ENCODE results near the gene DPPA3. TPM values are rescaled to one million over a fixed set of nuclear protein-coding genes. Genes with fewer than 3 reads are reported as not detected.
"Not testable (repeated sequence)": the region's sequence is repeated elsewhere in the genome, so short reads cannot be mapped to it uniquely, and the experiment has no call there.

The DPPA3 gene
- not detected in 2 replicates for total RNA-seq (2014; rRNA removed; shearing (Covaris generic))

DNA sequence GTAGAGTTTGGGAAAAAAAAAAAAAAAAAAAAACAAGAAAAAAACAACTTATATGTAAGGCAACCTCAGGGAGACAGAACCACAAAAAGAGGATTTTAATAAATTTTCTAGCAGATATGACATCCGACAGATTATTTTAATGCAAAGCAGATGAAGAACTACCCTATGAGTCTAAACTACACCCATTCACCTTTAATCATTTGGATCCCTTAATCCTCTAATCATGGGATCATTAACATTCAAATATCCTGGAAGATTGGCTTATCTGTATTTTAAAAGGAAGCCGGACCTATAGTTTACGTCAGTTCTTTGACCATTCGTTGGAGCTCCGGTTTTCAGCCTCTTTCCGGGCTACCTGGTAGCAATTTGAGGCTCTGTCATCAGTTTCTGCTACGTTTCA lies at the start of gene DPPA3:
DPPA3 (plus strand) TSS at position 301 of the 400 bp plus-strand sequence. CDS start 138 bp downstream, outside the sequence.
- Histone ChIP-seq H3K4me3 (no peak within 1 kb of the TSS), H3K36me3 (no peaks in the 10 kb centered on the region), H3K9me3 (replicated peaks) (no peaks in the 10 kb centered on the region), H3K4me1 (replicated peaks) (no peaks in the 10 kb centered on the region), H3K27ac (no peak within 1 kb of the TSS), H3K27me3 (replicated peaks) (no peaks in the 10 kb centered on the region)
- no peak for DNase-seq (ENCODE audit: low read depth in 1 of 2, low spot score in 2 of 2)

- H3K4me3 ChIP-seq = no peak overlapping the region
- no peak overlapping the region for H3K27ac ChIP-seq
- H3K9me3 ChIP-seq (replicated peaks) = no peaks in the 10 kb centered on the region
- no peaks in the 10 kb centered on the region for H3K4me1 ChIP-seq (replicated peaks)
- no peak for DNase-seq (ENCODE audit: low read depth in 1 of 2, low spot score in 2 of 2)
- no peaks in the 10 kb centered on the region for H3K36me3 ChIP-seq
- H3K27me3 ChIP-seq (replicated peaks) = no peaks in the 10 kb centered on the region
Observed at GRCh38 chr12:7661741-7662140, 49.5 kb upstream of the DPPA3 start.

- H3K9me3 ChIP-seq (replicated peaks) = no peaks in the 10 kb centered on the region
- H3K4me3 ChIP-seq = no peak overlapping the region
- no peak overlapping the region for H3K27ac ChIP-seq
- H3K36me3 ChIP-seq = no peaks in the 10 kb centered on the region
- DNase-seq (ENCODE audit: low read depth in 1 of 2, low spot score in 2 of 2) = no peak
- H3K27me3 ChIP-seq (replicated peaks) = no peaks in the 10 kb centered on the region
- H3K4me1 ChIP-seq (replicated peaks) = no peaks in the 10 kb centered on the region
Observed at GRCh38 chr12:7666595-7666994, 44.6 kb upstream of the DPPA3 start.

- no peak overlapping the region for H3K27ac ChIP-seq
- no peaks in the 10 kb centered on the region for H3K9me3 ChIP-seq (replicated peaks)
- H3K4me3 ChIP-seq = no peak overlapping the region
- no peak for DNase-seq (ENCODE audit: low read depth in 1 of 2, low spot score in 2 of 2)
- H3K4me1 ChIP-seq (replicated peaks) = no peaks in the 10 kb centered on the region
- H3K27me3 ChIP-seq (replicated peaks) = no peaks in the 10 kb centered on the region
- no peaks in the 10 kb centered on the region for H3K36me3 ChIP-seq
Observed at GRCh38 chr12:7667125-7667524, 44.1 kb upstream of the DPPA3 start.

DNA sequence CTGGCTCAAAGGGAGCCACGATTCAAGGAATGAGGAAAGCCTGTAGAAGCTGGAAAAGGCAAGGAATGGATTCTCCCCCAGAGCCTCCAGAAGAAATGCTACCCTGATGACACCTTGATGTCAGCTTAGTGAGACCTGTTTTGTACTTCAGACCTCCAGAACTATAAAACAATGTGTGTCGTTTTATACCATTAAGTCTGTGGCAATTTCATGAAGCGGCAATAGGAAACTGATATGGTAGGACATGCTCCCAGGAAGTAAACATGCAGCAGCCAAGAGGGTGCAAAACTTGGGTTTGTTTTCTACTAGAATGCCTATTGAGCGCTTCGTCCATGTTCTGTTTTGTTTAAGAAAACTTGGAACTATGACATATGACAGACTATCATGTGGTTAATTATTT lies 43.1 kb upstream of the DPPA3 start:
- no peak for DNase-seq (ENCODE audit: low read depth in 1 of 2, low spot score in 2 of 2)
- Histone ChIP-seq H3K27me3 (replicated peaks) (no peaks in the 10 kb centered on the region), H3K4me3 (no peak overlapping the region), H3K36me3 (no peaks in the 10 kb centered on the region), H3K9me3 (replicated peaks) (no peaks in the 10 kb centered on the region), H3K27ac (no peak overlapping the region), H3K4me1 (replicated peaks) (no peaks in the 10 kb centered on the region)

DNA sequence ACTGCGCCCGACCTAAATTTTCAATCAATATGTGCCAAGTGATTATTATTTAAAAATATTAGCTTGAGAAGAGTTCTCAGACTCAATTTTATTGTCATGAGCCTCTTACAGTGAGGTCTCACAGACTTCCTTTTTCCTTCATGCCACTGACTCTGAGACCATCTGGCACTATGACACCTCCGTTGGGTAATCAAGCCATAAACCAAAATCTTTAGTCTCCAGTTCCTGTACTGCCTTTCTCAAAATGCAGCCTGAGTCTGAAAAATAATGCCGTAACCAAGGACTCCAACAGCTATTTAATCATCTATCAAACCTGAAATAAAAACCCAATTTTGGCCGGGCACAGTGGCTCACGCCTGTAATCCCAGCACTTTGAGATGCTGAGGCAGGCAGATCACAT lies 35.8 kb upstream of the DPPA3 start:
- not testable (repeated sequence) for H3K36me3 ChIP-seq; H3K27ac ChIP-seq; DNase-seq (ENCODE audit: low read depth in 1 of 2, low spot score in 2 of 2); H3K4me3 ChIP-seq; H3K9me3 ChIP-seq (replicated peaks); H3K4me1 ChIP-seq (replicated peaks); H3K27me3 ChIP-seq (replicated peaks)

GRCh38 chr12:7677432-7677888 lies 33.8 kb upstream of the DPPA3 start:
- H3K4me1 ChIP-seq (replicated peaks); H3K36me3 ChIP-seq; H3K27ac ChIP-seq; H3K27me3 ChIP-seq (replicated peaks); H3K9me3 ChIP-seq (replicated peaks); H3K4me3 ChIP-seq: not testable (repeated sequence)
- peak in 1 of 2 experiments; percentile 15 for DNase-seq (ENCODE audit: low read depth in 1 of 2, low spot score in 2 of 2)

- H3K9me3 ChIP-seq (replicated peaks) = no peaks in the 10 kb centered on the region
- H3K27me3 ChIP-seq (replicated peaks) = no peaks in the 10 kb centered on the region
- DNase-seq (ENCODE audit: low read depth in 1 of 2, low spot score in 2 of 2) = no peak
- no peak overlapping the region for H3K27ac ChIP-seq
- H3K4me3 ChIP-seq = no peak overlapping the region
- no peaks in the 10 kb centered on the region for H3K4me1 ChIP-seq (replicated peaks)
- no peaks in the 10 kb centered on the region for H3K36me3 ChIP-seq
Observed at GRCh38 chr12:7678744-7679143, 32.5 kb upstream of the DPPA3 start.

- Histone ChIP-seq H3K9me3 (replicated peaks) (no peaks in the 10 kb centered on the region), H3K27ac (no peak overlapping the region), H3K4me3 (no peak overlapping the region), H3K36me3 (no peaks in the 10 kb centered on the region), H3K27me3 (replicated peaks) (no peaks in the 10 kb centered on the region), H3K4me1 (replicated peaks) (no peaks in the 10 kb centered on the region)
- no peak for DNase-seq (ENCODE audit: low read depth in 1 of 2, low spot score in 2 of 2)
Observed at GRCh38 chr12:7679251-7680045, 31.8 kb upstream of the DPPA3 start.

DNA sequence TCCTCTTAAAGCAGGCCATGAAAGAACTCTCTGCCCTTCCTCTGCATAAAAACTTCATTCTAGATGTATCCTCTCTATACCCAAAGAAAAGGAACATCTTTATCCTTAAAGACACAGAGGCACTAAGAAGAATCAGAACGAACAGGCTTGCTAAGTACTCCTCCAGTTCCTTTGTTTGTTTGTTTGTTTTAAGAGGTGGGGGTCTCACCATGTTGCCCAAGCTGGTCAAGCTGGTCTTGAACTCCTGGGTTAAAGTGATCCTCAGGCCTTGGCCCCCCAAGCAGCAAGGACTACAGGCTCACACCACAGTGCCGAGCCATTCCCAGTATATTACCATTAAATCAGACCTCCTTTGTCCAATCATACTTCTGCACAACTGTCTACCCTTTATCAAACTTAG lies 29.7 kb upstream of the DPPA3 start:
- H3K27ac ChIP-seq = no peak overlapping the region
- no peaks in the 10 kb centered on the region for H3K36me3 ChIP-seq
- H3K9me3 ChIP-seq (replicated peaks) = no peaks in the 10 kb centered on the region
- H3K4me1 ChIP-seq (replicated peaks) = no peaks in the 10 kb centered on the region
- no peak overlapping the region for H3K4me3 ChIP-seq
- no peak for DNase-seq (ENCODE audit: low read depth in 1 of 2, low spot score in 2 of 2)
- H3K27me3 ChIP-seq (replicated peaks) = no peaks in the 10 kb centered on the region

GRCh38 chr12:7693793-7694192 lies 17.4 kb upstream of the DPPA3 start:
- H3K9me3 ChIP-seq (replicated peaks) = no peaks in the 10 kb centered on the region
- no peak overlapping the region for H3K4me3 ChIP-seq
- H3K27ac ChIP-seq = no peak overlapping the region
- no peak for DNase-seq (ENCODE audit: low read depth in 1 of 2, low spot score in 2 of 2)
- no peaks in the 10 kb centered on the region for H3K36me3 ChIP-seq
- H3K27me3 ChIP-seq (replicated peaks) = no peaks in the 10 kb centered on the region
- H3K4me1 ChIP-seq (replicated peaks) = no peaks in the 10 kb centered on the region

GRCh38 chr12:7694556-7695236 lies 16.5 kb upstream of the DPPA3 start:
- no peak overlapping the region for H3K4me3 ChIP-seq
- no peaks in the 10 kb centered on the region for H3K27me3 ChIP-seq (replicated peaks)
- H3K4me1 ChIP-seq (replicated peaks) = no peaks in the 10 kb centered on the region

DNA sequence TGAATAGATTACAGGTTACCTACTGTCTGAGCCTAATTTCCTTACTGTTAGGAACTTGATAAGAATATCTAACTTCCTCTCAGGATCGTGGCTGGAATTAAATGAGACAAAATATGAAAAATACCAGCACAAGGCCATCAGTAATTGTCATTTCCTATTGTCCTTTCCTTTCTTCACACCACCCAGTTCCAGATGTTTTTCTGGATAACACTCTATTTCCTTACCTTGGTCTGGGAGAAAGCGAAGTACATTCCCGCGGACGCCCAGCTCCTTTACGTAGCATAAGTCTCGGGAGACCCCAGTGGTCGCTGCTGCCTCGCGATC lies 16.0 kb upstream of the DPPA3 start:
- H3K9me3 ChIP-seq (replicated peaks) = no peaks in the 10 kb centered on the region
- DNase-seq (ENCODE audit: low read depth in 1 of 2, low spot score in 2 of 2) = no peak
- no peak overlapping the region for H3K27ac ChIP-seq
- H3K36me3 ChIP-seq = no peaks in the 10 kb centered on the region
- H3K4me1 ChIP-seq (replicated peaks) = no peaks in the 10 kb centered on the region
- no peaks in the 10 kb centered on the region for H3K27me3 ChIP-seq (replicated peaks)
- no peak overlapping the region for H3K4me3 ChIP-seq

More at GRCh38 chr12:7694556-7695236, 16.5 kb upstream of the DPPA3 start:
- no peak for DNase-seq (ENCODE audit: low read depth in 1 of 2, low spot score in 2 of 2)
- H3K9me3 ChIP-seq (replicated peaks) = no peaks in the 10 kb centered on the region
- H3K27ac ChIP-seq = no peak overlapping the region
- H3K36me3 ChIP-seq = no peaks in the 10 kb centered on the region

- H3K4me1 ChIP-seq (replicated peaks) = no peaks in the 10 kb centered on the region
- no peaks in the 10 kb centered on the region for H3K36me3 ChIP-seq
- H3K27me3 ChIP-seq (replicated peaks) = no peaks in the 10 kb centered on the region
- no peaks in the 10 kb centered on the region for H3K9me3 ChIP-seq (replicated peaks)
- H3K27ac ChIP-seq = no peak within 1 kb of the TSS
- no peak for DNase-seq (ENCODE audit: low read depth in 1 of 2, low spot score in 2 of 2)
- no peak within 1 kb of the TSS for H3K4me3 ChIP-seq
Observed at GRCh38 chr12:7695566-7696197, 15.6 kb upstream of the DPPA3 start, which contains the start of gene GDF3. TSS of gene GDF3 (minus strand) at chr12:7695775. CDS start at chr12:7695728, 47 bp downstream.

Data from SJSA1 (cell line).